Calu3 (cell line): Measurements from ENCODE around the gene CLIC5. TPM values are rescaled to one million over a fixed set of nuclear protein-coding genes. Genes with fewer than 3 reads are reported as not detected.

Experiments used
- BruUV-seq: library from RNA; stranded (reverse); fragments of 400-500 nt; replicated peaks from 2 replicates; lab custom pipeline; 2021; lab: Mats Ljungman, UMichigan
- CTCF ChIA-PET: fragments of 300-600 bp; sonication (Branson Sonifier 250); formaldehyde crosslinking; loops from one replicate; lab custom pipeline; 2022; ENCODE audit warnings: antibody characterized with exemption; lab: Charles Lee
- DNase-seq: peaks from one replicate; pipeline ENCODE4 v3.0.0; 2022
- H3K27ac Mint-ChIP-seq: one replicate; pipeline ENCODE4 v1.8.0; 2022; ENCODE audit warnings: mixed read lengths; ENCODE audit not compliant: unreplicated experiment
- H3K27me3 Mint-ChIP-seq: one replicate; pipeline ENCODE4 v1.8.0; 2022; ENCODE audit warnings: mixed read lengths; ENCODE audit not compliant: unreplicated experiment
- H3K36me3 Mint-ChIP-seq: one replicate; pipeline ENCODE4 v1.8.0; 2022; ENCODE audit warnings: mild to moderate bottlenecking, moderate library complexity, mixed read lengths; ENCODE audit not compliant: insufficient read depth, unreplicated experiment
- H3K4me1 Mint-ChIP-seq: one replicate; pipeline ENCODE4 v1.8.0; 2022; ENCODE audit warnings: mild to moderate bottlenecking, low read depth, mixed read lengths; ENCODE audit not compliant: unreplicated experiment
- H3K4me3 Mint-ChIP-seq: one replicate; pipeline ENCODE4 v1.8.0; 2022; ENCODE audit warnings: mild to moderate bottlenecking, low read depth, moderate library complexity, mixed read lengths; ENCODE audit not compliant: unreplicated experiment
- H3K9me3 Mint-ChIP-seq: one replicate; pipeline ENCODE4 v1.8.0; 2022; ENCODE audit warnings: low read depth, mixed read lengths; ENCODE audit not compliant: unreplicated experiment
- intact Hi-C: fragments of 100-400 bp; cut with micrococcal nuclease; formaldehyde crosslinking; loops from one replicate; pipeline ENCODE4 v1.10.0; 2022; ENCODE audit not compliant: unreplicated experiment
- total RNA-seq: library from RNA; stranded (reverse); gene quantifications from 2 replicates; pipeline ENCODE4 v1.2.3, GENCODE V29; 2022
- TF ChIP-seq, protein P1 (sequence below): fragments of 200-600 bp; IDR thresholded peaks from one replicate; pipeline ENCODE4 v1.8.0; 2022; ENCODE audit warnings: antibody characterized with exemption; ENCODE audit not compliant: unreplicated experiment

Gene CLIC5
- total RNA-seq, 1 experiment from 2014 or later, result 3.3 TPM

- Mint-ChIP-seq H3K27me3 (no peaks in the 10 kb centered on the region), H3K36me3 (no peaks in the 10 kb centered on the region), H3K9me3 (no peaks in the 10 kb centered on the region), H3K27ac (no peak overlapping the region), H3K4me3 (no peak overlapping the region), H3K4me1 (peaks cover 10% of the 10 kb centered on the region)
- intact Hi-C loops, result no loop called here
- CTCF ChIA-PET, result no interaction called here
- no TSS peak for BruUV-seq
- TF ChIP-seq, protein P1, sequence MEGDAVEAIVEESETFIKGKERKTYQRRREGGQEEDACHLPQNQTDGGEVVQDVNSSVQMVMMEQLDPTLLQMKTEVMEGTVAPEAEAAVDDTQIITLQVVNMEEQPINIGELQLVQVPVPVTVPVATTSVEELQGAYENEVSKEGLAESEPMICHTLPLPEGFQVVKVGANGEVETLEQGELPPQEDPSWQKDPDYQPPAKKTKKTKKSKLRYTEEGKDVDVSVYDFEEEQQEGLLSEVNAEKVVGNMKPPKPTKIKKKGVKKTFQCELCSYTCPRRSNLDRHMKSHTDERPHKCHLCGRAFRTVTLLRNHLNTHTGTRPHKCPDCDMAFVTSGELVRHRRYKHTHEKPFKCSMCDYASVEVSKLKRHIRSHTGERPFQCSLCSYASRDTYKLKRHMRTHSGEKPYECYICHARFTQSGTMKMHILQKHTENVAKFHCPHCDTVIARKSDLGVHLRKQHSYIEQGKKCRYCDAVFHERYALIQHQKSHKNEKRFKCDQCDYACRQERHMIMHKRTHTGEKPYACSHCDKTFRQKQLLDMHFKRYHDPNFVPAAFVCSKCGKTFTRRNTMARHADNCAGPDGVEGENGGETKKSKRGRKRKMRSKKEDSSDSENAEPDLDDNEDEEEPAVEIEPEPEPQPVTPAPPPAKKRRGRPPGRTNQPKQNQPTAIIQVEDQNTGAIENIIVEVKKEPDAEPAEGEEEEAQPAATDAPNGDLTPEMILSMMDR, result no peak
- DNase-seq, result no peak
Measured at GRCh38 chr6:45956176-45956575, 59.5 kb downstream of the CLIC5 start.

DNA sequence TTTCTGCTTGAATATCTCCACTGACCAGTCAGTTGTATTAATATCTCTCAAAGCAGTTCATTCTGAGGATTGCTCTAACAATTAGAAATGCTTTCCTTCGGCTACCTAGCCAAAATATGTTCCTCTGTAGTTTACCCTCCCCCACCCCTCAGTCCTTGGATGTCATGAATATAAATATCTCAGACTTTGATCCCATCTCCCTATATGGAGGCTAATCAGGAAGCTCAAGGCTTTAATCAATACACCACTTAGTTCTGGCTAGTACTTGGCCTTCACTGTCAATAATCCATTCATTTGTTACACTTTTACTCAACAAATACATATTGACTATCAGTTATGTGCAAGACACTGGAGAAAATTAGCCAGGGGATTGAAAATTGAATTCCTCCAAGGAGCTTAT, 60.1 kb downstream of the CLIC5 start:
- no TSS peak for BruUV-seq
- Mint-ChIP-seq H3K27me3 (no peaks in the 10 kb centered on the region), H3K4me1 (peaks cover 13% of the 10 kb centered on the region), H3K27ac (no peak overlapping the region), H3K9me3 (no peaks in the 10 kb centered on the region), H3K36me3 (no peaks in the 10 kb centered on the region), H3K4me3 (no peak overlapping the region)
- CTCF ChIA-PET, result interaction anchor here (0.5 to 0.6 kb wide), 2 partner anchors 215 to 559 kb away, joined by 3 read pairs; partner anchors contain the start of gene ENPP5
- TF ChIP-seq, protein P1, result no peak
- intact Hi-C loops, result no loop called here
- DNase-seq, result no peak

DNA sequence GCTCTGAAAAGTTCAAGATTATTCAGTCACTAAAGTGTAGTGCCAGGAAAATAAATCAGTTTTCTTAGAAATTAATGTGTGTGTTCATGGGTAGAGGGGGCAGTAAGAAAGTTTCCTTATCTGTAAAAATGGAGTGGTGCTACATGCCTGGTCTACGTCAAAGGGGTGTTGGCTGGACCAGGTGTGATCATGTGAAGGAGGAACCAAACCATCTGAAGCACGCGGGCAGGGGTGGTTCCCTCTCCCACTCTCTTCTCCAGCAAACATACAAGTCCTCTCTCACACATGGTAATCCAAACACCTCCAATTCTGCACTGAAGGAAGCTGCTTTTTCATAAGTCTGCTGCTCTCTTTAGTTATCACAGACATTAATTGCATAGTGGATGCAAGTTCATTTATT, 63.1 kb downstream of the CLIC5 start:
- intact Hi-C loops, result no loop called here
- Mint-ChIP-seq H3K27ac (no peak overlapping the region), H3K4me1 (peaks cover 29% of the 10 kb centered on the region), H3K27me3 (no peaks in the 10 kb centered on the region), H3K4me3 (no peak overlapping the region), H3K36me3 (no peaks in the 10 kb centered on the region), H3K9me3 (no peaks in the 10 kb centered on the region)
- CTCF ChIA-PET, result no interaction called here
- TF ChIP-seq, protein P1, result no peak
- no peak for DNase-seq
- no TSS peak for BruUV-seq

GRCh38 chr6:45952168-45952529, 63.5 kb downstream of the CLIC5 start:
- TF ChIP-seq, protein P1, result no peak
- no peak for DNase-seq
- Mint-ChIP-seq H3K27ac (no peak overlapping the region), H3K4me3 (no peak overlapping the region), H3K36me3 (no peaks in the 10 kb centered on the region), H3K4me1 (peaks cover 29% of the 10 kb centered on the region), H3K9me3 (no peaks in the 10 kb centered on the region), H3K27me3 (no peaks in the 10 kb centered on the region)
- CTCF ChIA-PET, result no interaction called here
- BruUV-seq, result no TSS peak
- intact Hi-C loops, result no loop called here
